Activated CD8-positive, alpha-beta memory T cell treated with anti-CD3 and anti-CD28 coated beads, Interleukin-2, amount 50 U/mL, for 4 hours (primary cell): ENCODE measurements around the gene CKAP4.
A peak's percentile ranks its signal among the peaks of the same experiment; 100 is the strongest.

Experiments
- DNase-seq: peaks from one replicate; pipeline ENCODE4 v3.0.0-alpha.2; 2020

The CKAP4 gene

DNA sequence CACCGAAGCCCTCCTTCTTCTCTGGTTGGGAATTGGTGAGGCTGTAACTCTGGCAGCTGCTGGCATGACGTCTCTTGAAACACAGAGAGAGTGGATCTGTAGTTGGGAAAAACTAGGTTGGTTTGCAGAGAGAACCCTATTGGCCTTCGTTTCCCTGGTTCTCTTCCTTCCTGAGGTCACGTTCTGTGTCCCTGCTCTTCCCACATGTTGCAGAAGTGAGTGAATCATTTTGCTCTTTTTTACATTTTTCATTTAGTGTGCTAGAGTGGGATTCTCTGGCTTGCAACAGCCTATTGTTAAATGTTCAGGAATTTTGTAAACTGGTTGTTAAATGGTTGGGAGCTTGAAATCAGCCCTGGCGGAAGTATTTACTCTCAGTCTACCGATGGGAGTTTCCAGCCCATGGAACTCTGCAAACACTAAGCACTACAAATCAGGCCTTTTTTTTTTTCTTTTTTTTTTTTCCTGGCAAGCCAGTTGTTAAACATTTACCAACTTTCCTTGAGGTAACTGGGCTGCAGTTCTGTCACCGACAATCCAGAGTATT is 26.8 kb upstream of the CKAP4 start:
- DNase-seq: no peak

DNA sequence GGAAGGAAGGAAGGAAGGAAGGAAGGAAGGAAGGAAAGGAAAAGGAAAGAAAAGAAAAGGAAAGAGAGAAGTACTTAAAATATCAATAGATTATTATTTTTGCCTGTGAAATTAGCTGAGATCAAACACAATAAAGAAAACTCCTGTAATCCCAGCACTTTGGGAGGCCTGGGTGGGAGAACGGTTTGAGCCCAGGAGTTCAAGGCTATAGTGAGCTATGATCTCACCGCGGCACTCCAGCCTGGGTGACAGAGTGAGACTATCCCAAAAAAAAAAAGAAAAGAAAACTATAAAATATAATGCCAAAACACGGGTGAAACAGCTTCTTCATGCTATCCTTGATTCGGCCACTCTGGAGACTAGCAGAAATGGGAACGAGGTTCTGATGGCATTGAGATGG is 26.2 kb upstream of the CKAP4 start:
- DNase-seq: no peak

DNA sequence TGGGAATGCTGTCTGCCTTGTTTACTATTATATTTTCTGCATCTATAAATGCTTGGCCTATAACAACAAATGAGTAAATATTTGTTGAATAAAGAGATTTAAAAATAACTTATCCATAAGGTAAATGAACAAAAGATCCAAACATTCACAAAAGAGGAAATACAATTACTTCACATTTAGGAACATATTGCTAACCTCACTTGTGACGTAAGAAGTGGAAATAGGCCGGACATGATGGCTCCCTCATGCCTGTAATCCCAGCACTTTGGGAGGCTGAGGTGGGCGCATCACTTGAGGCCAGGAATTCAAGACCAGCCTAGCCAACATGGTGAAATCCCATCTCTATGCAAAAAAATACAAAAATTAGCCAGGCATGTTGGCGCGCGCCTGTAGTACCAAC is 25.7 kb upstream of the CKAP4 start:
- DNase-seq: no peak

DNA sequence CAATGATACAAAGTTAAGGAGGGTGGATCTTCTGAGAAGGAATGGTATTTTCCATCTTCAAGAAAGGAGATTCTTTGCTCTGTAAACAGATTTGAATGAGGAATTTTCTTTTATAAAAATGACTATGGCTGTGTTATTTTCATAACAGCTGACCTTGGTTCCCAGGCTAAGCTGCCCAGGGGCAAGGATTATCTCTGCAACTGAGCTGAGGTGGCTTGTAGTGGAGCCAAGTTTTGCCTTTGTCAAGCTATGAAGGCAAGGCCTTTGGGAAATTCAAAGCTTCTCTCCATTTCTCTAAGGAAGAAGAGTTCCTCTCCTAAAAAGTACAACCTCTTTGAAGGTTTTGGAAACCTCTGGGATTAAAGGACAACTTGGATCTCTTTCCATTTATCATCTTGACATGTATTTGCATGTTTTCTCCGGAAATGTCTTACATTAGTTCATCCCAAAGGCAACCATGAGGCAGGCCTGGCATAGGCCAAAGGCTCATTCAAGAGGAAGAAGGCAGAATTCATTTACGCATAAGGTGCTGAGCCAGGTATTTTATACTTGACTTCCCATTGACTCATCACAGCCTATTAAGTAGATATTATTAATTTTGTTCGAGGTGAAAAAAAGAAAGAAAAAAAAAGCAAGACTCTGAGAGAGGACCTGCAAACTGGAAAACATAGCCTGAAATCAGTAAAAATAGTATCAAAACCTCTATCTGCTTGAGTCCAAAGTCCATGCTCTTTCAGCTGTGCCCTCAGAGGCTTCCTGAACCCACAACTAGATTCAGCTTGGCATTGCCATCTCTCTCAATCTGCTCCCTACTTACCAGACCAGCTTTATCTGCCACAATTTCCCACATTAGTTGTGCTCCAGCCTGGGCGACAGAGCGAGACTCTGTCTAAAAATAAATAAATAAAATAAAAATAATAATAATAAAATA is 24.0 kb upstream of the CKAP4 start:
- DNase-seq: no peak

DNA sequence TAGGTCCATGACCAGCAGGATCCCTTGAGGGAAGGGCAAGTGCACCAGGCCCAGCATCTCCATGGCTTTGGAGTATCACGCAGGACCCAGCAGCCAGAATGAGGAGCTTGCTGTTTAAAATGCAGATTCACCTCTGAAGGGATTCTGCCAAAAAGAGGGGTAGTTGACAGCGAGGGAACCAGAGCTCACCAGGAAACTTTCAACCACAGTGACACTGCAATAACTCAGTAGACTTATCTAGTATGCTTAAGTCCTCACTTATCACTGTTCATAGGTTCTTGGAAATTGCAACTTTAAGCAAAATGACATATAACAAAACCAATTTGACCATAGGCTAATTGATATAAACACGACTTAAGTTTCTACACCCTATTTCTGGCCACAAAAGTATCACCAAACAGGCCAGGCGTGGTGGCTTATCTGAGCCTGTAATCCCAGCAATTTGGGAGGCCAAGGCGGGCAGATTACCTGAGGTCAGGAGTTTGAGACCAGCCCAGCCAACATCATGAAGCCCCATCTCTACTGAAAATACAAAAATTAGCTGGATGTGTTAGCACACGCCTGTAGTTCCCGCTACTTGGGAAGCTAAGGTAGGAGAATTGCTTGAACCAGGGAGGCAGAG is 21.4 kb upstream of the CKAP4 start:
- DNase-seq: no peak

DNA sequence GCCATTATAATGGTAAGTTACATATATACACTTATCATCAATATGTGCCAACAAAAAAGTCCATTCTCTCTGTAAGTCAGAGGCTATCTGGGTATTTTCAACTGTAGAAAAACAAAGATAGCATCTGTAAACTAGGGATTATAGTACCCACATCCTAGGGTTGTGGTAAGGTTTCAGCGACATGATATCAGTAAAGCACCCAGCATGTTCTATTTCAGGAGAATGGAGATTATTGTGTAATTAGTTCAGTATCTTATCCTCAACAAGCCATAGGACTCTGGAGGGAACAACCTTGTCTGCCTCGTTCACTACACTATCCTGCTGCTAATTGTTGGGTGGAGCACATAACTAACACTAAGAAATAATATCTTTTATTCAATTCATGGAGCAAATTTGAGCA is 19.7 kb upstream of the CKAP4 start:
- DNase-seq: no peak

DNA sequence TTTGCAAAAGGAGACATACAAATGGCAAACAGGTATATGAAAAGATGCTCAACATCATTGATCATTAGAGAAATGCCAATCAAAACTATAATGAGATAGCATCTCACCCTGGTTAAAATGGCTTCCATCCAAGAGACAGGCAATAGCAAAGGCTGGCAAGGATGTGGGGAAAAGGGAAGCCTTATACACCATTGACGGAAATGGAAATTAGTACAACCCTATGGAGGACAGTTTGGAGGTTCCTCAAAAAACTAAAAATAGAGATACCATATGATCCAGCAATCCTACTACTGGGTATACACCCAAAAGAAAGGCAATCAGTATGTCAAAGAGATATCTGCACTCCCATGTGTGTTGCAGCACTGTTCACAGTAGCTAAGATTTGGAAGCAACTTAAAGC is 17.3 kb upstream of the CKAP4 start:
- DNase-seq: no peak

DNA sequence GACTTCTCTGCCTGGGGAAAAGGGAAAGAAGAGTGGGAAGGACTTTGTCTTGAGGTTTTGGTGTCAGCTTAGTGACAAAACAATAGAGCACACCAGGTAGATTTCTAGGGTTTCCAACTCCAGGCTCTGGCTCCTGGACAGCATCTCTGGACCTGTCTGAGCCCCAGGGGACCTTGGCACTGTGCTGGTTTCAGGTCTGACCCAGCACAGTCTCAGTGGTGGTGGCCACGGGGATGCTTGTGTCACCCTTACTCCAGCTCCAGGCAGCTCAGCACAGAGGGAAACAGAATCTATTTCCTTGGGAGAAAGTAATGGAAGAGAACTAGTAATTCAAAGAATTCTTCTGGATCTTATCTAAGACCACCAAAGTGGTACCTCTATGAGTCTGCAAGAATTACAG is 11.1 kb upstream of the CKAP4 start:
- no peak for DNase-seq

DNA sequence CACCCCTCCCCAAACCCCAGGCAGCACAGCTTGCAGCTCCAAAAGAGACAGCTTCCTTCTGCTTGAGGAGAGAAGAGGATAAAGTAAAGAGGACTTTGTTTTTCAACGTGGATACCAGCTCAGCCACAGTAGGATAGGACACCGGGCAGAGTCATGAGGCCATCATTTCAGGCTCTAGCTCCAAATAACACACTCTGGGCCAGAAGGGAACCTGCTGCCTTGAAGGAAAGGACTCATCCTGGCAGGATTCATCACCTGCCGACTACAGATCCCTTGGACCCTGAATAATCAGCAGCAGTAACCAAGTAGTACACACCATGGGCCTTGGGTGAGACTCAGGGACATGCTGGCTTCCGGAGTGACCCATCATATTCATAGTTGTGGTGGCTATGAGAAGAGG is 10.4 kb upstream of the CKAP4 start:
- no peak for DNase-seq

DNA sequence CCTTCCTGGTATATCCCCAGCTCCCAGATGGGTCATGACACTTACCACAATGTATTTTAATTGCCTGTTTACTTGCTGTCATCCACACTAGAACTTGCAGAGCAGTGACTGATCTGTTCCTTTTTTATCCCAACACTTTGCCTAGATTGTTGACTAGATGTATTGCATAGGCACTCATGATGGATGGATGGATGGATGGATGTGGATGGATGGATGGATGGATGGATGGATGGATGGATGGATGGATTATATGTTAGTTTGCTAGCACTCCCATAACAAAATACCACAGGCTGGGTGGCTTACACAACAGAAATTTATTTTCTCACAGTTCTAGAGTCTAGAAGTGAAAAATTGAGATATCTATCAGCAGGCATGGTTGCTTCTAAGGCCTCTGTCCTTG is 8.7 kb upstream of the CKAP4 start:
- no peak for DNase-seq

DNA sequence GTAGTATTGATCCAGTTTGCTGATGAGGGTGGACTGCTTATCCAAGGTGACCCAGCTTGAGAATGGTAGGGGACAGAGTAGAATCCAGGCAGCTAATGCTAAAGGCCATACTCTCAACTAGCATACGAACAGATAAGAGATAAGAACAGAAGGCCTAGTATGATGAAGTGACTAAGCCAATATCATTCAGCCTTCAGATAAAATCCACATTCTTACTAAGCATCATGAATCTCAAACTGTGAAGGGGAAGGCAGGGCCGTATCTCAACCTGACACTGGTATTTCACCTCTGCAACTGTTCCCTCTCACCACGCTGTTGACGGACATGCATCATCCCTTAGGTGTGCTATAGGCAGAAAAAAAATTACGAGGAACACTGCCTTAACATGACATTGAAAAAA is 8.1 kb upstream of the CKAP4 start:
- DNase-seq: no peak

DNA sequence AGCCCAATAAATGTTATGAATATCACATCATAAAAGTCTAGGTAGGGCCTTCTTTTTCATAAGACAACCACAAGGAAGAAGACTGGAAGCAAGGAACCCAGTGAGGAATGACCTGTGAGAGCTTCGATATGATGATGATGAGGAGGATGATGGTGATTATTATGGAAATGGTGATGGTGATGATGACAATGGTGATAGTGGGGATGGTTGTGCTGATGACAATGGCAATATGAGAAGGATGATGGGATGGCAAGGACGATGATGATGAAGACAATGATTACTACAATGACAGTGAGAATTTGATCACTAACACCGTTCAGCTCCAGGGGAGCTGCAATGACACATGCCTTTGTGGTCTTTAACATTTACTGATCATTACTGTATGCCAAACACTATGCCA is 7.7 kb upstream of the CKAP4 start:
- no peak for DNase-seq

DNA sequence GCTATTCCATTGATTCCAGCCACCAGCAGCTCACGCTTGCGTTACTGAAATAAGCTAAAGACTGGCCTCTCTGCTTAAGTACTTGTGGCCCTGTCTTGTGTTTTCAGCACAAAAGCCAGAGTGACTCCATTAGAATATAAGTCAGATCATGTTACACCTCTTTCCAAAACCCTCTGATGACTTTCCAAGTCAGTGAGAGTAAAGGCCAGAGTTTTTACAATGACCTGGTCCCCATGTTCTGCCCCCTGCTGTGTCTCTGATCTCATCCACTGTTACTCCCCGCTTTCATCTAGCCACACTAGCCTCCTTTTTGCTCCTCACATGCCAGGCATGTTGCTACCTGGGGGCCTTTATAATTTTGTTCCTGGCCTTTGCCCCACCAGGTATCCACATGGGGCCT is 6.9 kb upstream of the CKAP4 start:
- no peak for DNase-seq

DNA sequence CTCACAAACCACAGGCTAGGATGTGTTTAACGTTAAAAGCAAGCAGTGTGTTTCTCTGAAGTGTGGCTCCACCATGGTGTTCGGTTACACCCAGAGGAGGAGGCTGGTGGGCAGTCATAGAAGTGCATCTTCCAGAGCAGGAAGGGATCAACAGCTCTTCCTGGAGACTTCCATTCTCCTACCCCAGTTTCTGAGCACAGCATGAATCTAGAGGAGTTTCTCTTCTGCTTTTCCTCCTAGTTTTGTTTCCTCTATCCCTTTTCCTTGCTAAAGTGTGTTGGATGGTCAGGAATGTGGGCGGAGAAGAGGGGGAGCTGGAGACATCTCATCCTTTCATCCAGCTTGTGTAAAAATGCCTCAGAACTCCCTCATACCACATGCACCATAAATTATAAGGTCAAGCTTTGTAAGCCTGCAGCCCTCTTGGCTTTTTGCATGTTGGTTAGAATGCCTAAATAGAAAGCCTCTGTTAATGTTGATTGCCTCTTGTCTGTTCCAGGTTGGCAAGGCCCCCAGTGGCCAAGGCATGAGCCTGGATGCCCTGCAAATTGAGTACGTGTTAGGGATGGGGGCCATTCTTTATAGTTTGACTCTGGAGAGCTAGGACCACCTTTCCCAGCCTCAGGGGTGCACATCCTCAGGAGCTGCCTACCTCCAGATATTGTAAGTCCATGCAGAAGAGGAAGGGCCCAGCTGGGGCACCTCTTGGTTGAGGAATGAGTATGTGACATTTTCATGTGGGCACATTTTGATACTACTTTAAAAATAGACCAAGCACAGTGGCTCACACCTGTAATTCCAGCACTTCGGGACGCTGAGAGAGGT is 4.0 kb upstream of the CKAP4 start:
- no peak for DNase-seq

DNA sequence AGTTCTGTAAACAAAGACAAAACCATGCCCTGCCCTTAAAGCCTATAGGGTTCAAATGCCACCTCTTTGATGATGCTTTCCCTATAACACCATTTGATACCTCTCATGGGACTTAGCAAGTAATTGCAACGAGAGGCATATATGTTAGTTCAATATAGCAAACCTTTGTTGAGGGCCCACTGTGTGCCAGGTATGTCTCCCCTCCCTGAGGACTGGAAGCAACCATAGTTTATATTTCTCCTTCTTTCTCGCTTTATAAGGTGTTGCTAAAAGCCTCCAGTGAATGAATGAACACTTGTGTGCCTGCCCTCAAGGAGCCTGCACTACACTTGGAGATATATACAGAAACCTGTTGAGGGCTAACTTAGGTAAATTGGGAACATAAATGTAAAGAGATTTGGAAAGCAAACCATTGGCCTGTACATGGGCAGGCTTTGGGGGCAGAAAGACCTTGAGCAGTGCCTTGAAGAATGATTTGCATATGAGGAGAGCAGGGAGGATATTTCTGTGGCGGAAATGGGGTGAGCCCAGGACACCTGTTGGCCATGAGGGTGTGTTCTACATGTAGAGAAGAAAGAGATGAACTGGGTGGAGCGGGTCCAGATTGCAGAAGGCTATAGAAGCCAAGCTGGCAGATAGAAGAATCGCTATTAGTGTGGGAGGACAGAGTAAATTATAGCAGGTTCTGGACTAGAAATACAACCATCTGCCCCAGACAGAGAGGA is 1.8 kb upstream of the CKAP4 start:
- no peak for DNase-seq

DNA sequence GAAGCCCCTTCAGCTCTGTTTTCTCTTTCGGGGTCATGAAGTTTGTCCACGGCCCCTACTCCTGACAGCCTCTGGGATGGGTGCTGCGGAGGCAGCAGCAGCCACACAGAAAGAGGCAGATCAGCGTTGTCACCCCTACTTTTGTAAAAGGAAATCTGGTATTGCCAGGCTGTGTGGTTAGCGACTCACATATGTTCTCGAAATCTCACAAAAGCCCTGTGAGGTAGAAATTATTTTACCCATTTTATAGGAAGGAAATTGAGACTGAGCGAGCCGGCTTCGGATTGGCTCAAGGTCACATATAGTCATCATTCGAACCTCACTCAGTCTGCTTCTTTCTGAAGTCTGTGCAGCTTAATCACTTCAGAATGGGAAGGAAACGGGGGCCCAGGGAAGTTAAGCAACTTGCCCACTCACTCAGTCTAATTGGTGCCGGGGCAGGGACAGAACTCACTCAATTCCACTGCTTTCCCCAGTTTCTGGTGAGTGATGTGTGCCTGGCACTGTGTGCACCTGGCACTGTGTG is 1.1 kb upstream of the CKAP4 start:
- DNase-seq: peak; percentile 42

DNA sequence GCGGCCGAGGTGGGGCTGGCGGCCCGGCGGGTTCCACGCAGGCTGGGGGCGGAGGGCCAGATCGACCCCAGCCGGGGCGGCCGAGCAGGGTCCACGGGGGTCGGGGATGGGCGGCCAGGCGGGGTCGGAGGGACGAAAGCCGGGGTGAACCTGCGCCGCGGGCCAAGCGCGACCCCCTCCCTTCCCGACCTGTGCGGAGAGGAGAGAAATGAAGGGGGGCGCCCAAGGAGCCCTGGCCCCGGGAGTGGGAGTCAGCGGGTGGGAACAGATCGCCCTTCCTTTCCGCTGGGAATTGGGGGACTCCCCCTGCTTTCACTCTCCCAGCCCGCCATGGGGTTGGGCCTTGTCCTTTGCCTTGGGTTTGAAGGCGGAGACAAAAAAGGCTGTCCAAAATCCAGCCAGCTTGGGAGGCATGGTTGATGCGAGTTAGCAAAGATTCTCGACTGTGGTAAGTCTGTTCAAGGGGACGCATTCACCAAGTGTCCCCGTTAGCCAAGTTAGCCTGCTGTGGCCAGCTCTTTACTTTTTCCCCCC is 559 bp upstream of the CKAP4 start:
- DNase-seq: no peak

DNA sequence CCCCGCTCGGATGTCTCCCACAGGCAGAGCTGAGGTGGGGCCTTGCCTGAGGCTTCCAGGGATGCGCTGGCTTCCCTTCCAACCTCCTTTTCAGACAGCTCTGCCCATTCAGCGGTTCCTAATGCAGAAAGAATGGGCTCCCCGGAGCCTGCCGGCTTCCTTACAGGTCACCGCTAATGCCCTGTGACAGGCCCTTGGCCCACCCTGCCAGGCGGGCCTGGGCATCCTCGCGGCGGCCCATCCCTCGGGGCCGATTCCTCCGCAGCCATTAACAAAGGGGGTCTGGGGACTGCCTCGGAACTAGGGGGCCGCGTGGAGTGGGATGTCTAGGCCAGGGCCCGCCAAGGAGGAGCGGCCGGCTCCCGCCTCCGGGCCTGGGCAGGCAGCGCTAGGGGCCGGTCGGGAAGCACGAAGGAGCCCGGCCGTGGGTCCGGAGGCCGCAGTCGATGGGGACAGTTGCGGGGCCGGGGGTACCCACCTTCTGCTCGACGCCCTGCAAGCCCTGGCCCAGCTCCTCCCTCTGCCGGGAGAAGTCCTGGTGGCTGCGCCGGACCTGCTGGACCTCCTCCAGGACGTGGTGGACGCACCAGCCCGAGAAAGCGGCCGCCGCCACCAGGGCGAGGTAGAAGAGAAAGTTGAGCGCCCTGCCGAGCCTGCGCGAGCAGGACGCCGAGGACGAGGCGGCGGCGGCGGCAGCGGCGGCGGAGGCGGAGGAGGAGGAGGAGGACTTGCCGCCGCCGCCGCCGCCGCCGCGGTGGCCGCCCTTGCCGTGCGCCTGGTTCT is 738 bp downstream of the CKAP4 start:
- DNase-seq: peak; percentile 68

DNA sequence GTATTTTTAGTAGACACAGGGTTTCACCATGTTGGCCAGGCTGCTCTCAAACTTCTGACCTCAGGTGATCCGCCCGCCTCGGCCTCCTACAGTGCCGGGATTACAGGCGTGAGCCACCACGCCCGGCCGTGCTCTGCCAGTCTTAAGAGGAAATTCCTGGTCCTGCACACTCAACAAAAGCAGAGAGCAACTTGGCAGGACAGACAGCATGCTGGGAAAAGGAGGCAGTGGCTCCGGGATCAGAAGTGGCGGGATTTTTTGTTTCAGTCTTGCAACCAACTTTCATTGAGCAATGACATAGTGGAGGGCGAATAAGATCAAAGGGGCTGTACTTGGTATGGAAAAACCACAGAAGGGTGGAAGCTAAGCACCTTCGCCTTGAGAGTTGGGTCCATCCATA is 2.1 kb downstream of the CKAP4 start:
- DNase-seq: no peak

DNA sequence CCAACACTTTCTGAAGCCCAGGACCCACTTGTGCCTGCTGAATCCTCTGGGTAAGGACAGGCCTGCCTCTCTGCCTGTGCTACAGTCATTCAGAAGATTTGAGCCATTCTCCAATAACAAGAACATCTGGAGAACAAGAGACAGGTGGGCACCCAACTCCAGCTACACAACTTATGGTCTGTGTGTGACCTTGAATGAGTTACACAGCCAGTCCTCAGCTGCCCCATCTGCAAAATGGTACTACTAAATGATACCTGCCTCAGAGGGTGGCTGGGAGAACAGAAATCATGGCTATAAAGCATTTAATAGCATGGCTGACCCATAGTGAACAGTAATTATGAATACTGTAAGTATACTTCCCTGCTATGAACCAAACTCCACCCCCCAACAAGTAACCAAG is 4.2 kb downstream of the CKAP4 start:
- DNase-seq: no peak

DNA sequence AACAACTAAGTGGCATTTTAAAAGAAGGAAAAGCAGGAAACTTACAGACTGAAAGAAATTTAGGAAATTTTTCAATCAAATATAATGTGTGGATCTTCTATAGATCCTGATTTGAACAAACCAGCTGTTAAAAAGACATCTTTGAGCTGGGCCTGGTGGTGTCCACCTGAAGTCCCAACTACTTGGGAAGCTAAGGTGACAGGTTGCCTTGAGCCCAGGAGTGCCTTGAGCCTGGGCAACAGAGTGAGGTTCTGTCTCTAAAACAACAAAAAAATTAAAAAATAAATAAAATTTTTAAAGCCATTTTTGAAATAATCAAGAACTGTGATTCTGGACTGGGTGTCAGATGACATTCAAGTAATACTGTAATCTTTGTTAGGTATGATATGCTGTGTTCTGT is 7.0 kb downstream of the CKAP4 start:
- no peak for DNase-seq
